Stimulated activated CD4-positive, alpha-beta T cell treated with anti-CD3 and anti-CD28 coated beads, TNF-alpha, amount 100 ng/mL, for 4 hours (primary cell): ENCODE measurements around the gene ARHGEF7.

Experiments used
- DNase-seq, 3 experiments: peaks; one replicate each; pipeline ENCODE4 v3.0.0-alpha.2; 2020; ENCODE audit warnings: low read depth in 3 of 3

Gene ARHGEF7

DNA sequence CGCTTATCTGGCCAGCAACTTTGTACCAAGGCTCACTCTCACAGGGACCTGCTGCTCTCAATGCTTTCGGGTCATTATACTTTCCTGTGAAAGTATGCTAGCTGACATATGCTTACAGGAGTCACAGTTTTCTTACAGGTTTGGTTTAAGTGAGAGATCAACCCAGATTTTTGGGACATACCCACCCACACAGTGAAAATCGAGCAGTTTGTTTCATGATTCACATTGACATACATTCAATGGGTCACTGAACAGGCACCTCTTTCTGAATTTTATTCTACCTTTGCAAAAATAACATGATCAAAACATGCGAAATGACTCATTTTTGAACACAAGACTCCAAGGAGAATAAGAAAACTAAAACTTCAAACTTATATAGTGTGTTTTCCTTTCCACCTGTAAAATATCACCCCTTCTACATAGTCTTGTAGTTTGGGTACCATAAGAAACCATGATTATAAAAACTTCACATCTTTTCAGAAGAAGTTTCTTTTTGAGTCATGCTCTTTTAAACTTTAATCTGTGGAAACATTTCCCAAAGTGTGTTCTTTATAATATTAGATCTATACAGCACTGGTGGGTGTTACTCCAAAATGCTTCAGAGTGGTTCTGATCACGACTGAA is 161.0 kb downstream of the ARHGEF7 start:
- DNase-seq = no peak

DNA sequence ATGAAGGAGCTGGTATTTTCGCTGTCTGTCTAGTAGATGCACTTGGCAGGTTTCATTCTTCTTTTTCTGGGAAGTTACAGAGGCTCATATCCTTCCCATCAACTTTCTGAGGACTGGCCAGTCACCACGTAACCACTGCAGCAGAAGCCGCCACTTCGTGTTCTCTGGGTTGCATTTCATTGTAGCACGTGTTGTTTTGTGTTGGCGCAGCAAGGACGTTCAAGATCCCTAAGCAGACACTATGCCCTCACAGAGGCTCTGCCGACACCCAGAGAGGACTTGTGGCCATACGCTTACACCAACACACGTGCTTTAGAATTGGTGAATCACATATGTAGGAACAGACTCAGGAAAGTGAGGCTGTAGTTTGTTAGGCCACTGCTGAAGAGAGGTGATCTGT is 163.1 kb downstream of the ARHGEF7 start:
- DNase-seq = no peak

- DNase-seq = no peak
Observed at GRCh38 chr13:111278743-111279652, 163.9 kb downstream of the ARHGEF7 start.

DNA sequence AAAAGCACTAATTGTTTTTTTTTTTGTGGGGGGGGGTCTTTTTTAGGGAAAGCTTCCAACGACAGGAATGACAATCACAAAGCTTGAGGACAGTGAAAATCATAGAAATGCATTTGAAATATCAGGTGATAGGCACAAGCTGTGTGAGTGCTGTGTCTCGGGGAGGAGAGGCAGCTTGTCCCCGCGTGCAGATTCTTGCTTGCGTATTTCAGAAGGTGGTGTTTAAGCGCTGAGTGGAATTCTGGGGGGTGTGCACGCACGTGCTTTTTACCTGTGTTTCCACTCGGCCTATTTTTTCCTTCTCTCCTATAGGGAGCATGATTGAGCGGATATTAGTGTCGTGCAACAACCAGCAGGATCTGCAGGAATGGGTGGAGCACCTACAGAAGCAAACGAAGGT is 165.1 kb downstream of the ARHGEF7 start:
- no peak for DNase-seq

- DNase-seq = no peak
Observed at GRCh38 chr13:111280681-111281585, 165.8 kb downstream of the ARHGEF7 start.

- no peak for DNase-seq
Observed at GRCh38 chr13:111281751-111282311, 166.7 kb downstream of the ARHGEF7 start.

DNA sequence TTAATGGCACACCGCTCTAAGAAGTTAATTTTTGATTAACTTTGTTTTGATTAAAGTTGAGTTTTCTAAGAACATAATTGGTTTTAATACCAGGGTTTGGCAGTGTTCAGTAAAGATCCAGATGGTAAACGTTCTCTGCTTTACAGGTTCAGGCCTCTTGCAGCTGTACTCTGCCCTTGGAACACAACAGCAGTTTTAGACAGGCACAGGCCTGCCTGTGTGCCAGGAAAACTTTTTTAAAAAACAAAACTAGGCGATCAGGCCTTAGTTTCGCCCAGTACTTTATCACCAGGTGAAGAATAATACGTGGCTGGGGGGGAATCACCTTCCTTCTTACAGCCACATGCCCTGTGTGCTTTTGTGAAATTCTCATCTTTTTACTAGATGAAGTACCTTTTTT is 167.3 kb downstream of the ARHGEF7 start:
- DNase-seq = no peak

DNA sequence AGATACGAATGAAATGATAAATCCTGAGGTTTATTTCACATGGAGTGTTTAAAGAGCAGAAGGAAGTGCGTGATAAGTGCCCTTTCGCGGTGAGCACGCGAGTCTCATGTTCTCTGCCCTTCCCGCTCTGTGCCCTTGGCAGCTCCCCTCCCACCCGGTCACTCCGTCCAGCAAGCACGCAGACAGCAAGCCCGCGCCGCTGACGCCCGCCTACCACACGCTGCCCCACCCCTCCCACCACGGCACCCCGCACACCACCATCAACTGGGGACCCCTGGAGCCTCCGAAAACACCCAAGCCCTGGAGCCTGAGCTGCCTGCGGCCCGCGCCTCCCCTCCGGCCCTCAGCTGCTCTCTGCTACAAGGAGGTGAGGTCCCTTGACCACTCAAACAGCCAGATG is 167.9 kb downstream of the ARHGEF7 start:
- no peak for DNase-seq

DNA sequence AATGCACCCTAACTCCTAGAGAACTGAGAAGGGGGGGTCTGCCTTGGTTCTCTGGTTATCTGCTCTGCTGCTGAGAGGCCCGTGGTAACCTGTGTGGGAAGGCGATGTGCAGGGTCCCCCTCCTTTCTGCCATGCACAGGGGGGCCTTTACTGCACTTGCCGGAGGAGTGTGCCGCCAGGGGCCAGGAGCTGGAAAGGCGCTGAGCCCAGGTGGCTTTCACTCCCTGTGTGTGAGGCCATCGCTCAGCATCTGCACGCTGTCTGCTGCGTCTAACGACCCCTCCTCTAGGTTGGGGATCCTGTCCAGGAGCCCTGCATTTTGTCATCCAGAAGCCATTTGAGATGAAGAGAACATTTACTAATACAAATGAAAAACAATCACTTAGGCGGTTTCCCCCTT is 168.3 kb downstream of the ARHGEF7 start:
- no peak for DNase-seq

- DNase-seq = no peak
Observed at GRCh38 chr13:111283991-111284390, 168.9 kb downstream of the ARHGEF7 start.

- no peak for DNase-seq
Observed at GRCh38 chr13:111284565-111284964, 169.5 kb downstream of the ARHGEF7 start.

DNA sequence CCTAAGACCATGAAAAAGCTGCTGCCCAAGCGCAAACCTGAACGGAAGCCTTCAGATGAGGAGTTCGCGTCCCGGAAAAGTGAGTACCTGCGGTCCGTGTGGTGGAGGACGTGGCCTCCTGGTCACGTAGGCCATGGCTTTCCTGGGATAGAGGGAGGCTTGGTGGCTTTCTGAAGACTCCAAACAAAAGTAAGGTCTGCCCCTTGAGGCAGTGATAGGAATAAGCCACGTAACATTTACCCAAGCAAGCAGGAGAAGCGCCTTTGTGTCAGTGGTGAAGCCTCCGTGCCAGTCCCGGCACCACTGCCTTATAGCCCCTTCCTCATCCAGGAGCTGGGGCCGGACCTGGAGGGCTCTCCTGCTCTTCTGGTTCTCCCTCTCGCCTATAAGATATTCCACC is 171.1 kb downstream of the ARHGEF7 start:
- no peak for DNase-seq

DNA sequence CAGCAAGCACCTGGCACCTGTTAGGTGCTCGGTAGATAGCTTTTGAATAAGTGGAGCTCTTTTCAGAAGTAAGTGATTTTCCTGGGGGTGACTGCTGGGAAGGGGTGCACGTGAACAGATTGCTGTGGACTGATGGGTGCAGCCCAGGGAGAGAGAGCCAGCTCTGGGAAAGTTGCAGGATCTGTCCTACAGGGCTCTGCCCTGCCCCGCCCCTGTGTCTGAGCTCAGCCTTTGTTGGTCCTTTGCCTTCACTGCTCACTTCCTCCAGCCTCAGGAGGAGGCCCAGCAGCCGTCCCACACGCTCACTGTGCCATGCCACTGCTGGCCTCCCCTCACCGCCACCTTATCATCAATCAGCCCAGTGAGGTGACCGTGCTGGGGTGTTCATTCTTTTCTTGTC is 171.6 kb downstream of the ARHGEF7 start:
- no peak for DNase-seq

- DNase-seq = no peak
Observed at GRCh38 chr13:111287201-111287600, 172.1 kb downstream of the ARHGEF7 start.

- DNase-seq = no peak
Observed at GRCh38 chr13:111288276-111288675, 173.2 kb downstream of the ARHGEF7 start.

DNA sequence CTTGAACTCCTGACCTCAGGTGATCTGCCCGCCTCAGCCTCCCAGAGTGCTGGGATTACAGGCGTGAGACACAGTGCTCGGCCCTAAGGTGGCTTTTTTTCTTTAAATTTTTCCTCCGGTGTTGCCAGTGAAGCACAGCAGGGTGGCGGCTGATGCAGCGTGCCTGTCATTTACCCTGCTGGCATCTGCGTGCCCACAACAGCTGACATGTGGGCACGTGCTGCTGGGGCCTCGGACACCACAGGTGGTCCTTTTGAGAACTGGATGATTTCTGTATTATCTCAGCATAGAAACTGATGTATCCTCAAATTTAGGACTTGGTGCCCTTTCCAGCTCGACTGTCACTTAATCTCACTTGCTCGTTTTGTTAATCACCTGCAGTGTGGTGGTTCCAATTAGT is 174.1 kb downstream of the ARHGEF7 start:
- no peak for DNase-seq

DNA sequence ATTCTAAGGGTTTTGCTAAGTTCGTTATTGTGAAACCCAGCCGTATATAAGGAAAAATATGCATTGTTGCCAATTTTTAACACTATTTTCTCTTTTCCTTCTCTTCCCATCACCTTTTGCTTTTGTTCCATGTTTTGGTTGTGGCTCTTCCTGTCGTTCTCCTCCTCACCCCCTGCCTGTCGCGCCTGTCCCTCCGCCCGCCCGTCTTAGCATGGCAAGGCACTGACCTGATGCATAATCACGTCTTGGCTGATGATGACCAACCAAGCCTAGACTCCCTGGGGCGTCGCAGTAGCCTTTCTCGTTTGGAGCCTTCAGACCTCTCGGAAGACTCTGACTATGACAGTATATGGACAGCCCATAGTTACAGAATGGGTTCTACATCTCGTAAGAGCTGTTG is 176.8 kb downstream of the ARHGEF7 start:
- DNase-seq = no peak

DNA sequence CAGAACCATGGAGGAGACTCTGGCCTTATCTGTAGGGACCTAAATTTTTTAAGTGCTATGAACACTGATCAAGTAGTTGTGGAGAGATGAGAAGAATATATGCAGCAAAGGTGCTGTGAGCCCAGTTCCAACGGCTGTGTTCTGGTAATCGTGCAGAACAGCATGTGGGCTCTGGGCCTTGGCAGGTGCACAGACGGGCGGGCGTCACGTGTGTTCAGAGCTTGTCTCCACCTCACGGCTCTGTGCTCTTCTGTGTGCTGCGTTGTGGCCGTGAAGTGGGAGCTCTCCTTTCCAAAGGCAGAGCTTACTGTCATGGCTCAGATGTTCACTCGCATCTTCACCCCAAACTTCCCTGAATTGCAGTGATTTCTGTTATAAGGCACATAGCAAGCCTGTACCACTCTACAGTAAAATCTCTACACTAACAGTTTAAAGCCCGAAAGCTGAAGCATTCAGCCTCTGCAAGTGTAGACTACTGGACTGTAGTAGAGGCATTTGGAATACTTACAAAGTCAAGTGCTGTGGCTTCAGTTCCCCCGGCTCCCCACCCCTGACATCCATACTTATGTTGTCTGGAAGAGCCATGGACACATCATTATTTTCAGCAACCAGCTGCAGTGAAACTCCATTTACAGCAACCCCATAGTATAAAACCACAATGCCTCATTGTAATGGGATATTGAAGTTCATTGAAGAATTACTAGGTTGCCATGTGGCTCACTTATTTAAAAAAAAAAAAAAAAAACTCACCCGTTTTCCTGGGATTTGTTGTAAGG is 177.8 kb downstream of the ARHGEF7 start:
- DNase-seq = no peak

- no peak for DNase-seq
Observed at GRCh38 chr13:111295886-111296285, 180.8 kb downstream of the ARHGEF7 start.

DNA sequence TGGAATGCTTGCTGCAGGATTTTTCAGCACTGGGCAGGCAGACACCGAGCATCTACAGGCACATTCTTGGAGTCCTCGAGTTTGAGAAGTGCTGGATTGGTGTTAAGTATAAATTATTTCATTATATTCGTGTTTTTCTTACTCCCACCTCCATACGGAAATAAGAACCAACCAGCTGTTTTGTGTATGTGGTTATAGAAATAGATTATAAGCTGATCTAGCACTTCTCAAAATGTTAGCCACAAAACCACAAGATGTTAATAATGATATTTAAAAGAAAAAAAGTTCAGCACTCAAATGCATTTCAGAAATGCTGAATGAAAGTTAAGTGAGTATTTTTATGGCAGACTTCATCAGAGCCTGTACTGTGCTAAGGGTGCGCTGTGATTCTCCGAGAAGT is 181.3 kb downstream of the ARHGEF7 start:
- no peak for DNase-seq
